Mammary epithelial cell (primary cell): Measurements from ENCODE around the gene SUPT4H1.

Experiments
- EZH2 ChIP-seq: IDR thresholded peaks from 2 replicates; pipeline ENCODE4 v1.6.1; 2012; ENCODE audit warnings: low read length, inconsistent platforms, borderline replicate concordance
- TF ChIP-seq, protein P1 (sequence below), 2 donors: IDR thresholded peaks in 1 of 2; conservative IDR thresholded peaks in 1 of 2; 2 replicates each; pipeline ENCODE4 v1.5.1; 2011 to 2012; ENCODE audit warnings: inconsistent platforms in 2 of 2, low read length in 2 of 2, mild to moderate bottlenecking in 2 of 2, control low read depth in 1 of 2, low read depth in 1 of 2; ENCODE audit not compliant: insufficient read depth in 1 of 2; ENCODE audit errors: extremely low read depth in 1 of 2

DNA sequence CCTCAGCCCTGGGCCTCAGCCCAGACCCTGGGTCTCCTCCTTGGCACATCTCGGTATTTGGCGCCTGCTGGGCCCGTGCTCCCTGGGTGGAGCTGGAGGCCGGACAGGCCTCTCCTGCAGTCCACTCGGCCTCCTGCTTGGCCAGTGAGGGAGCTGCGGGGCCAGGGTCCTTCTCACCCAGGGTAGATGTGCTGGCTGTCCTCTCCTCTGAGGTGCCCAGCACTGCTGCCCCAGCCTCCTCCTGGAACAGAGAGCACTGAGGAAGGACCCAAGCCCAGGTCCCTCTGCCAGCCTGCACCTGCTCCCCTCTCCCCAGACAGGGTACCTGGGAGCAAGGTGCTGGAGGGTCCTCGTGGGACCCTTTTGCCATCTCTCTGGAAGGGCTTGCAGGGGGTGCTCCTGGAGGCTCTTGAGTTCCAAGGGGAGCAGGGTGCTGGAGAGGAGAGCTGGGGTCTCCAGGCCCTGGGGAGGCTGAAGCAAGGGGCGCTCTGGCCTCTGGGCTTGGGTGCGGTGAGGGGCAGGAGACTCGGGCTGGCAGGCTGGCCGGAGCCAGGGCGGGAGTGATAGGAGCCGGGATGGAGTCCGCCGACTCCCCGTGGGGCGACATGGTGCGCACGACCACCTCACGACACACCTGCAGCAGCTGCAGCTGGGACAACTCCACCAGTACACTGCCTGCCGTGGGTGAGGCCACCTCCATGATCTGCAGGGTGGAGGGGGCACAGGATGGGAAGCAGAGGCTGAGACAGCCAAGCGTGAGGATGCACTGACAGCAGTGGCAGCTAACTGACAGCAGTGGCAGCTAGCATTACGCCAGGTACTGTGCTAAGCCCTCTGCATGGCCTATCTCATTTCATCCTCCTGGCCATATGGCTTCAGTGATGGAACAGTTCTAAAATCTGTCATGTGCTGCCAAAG lies 41.2 kb downstream of the SUPT4H1 start:
- no peak for TF ChIP-seq EZH2
- TF ChIP-seq, protein P1, sequence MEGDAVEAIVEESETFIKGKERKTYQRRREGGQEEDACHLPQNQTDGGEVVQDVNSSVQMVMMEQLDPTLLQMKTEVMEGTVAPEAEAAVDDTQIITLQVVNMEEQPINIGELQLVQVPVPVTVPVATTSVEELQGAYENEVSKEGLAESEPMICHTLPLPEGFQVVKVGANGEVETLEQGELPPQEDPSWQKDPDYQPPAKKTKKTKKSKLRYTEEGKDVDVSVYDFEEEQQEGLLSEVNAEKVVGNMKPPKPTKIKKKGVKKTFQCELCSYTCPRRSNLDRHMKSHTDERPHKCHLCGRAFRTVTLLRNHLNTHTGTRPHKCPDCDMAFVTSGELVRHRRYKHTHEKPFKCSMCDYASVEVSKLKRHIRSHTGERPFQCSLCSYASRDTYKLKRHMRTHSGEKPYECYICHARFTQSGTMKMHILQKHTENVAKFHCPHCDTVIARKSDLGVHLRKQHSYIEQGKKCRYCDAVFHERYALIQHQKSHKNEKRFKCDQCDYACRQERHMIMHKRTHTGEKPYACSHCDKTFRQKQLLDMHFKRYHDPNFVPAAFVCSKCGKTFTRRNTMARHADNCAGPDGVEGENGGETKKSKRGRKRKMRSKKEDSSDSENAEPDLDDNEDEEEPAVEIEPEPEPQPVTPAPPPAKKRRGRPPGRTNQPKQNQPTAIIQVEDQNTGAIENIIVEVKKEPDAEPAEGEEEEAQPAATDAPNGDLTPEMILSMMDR (conservative IDR thresholded peaks at IDR 0.05 in 1 of 2, IDR thresholded peaks at IDR 0.05 in 1 of 2; ENCODE audit: extremely low read depth in 1 of 2, insufficient read depth in 1 of 2, low read depth in 1 of 2, low read length in 2 of 2) = no peak
